GM10266 (cell line): ENCODE data around the gene HYAL1.

Experiments used
- DNase-seq: peaks from one replicate; pipeline ENCODE4 v3.0.0; 2012; ENCODE audit errors: extremely low spot score
- TF ChIP-seq, protein P1 (sequence below): IDR thresholded peaks from 2 replicates; pipeline ENCODE4 v1.5.1; 2012; ENCODE audit warnings: mild to moderate bottlenecking, low read depth; ENCODE audit not compliant: control insufficient read depth, insufficient read depth; ENCODE audit errors: missing control alignments

The HYAL1 gene

GRCh38 chr3:50259432-50260026, 43.8 kb downstream of the HYAL1 start:
- TF ChIP-seq, protein P1, sequence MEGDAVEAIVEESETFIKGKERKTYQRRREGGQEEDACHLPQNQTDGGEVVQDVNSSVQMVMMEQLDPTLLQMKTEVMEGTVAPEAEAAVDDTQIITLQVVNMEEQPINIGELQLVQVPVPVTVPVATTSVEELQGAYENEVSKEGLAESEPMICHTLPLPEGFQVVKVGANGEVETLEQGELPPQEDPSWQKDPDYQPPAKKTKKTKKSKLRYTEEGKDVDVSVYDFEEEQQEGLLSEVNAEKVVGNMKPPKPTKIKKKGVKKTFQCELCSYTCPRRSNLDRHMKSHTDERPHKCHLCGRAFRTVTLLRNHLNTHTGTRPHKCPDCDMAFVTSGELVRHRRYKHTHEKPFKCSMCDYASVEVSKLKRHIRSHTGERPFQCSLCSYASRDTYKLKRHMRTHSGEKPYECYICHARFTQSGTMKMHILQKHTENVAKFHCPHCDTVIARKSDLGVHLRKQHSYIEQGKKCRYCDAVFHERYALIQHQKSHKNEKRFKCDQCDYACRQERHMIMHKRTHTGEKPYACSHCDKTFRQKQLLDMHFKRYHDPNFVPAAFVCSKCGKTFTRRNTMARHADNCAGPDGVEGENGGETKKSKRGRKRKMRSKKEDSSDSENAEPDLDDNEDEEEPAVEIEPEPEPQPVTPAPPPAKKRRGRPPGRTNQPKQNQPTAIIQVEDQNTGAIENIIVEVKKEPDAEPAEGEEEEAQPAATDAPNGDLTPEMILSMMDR: no peak
- DNase-seq: no peak

DNA sequence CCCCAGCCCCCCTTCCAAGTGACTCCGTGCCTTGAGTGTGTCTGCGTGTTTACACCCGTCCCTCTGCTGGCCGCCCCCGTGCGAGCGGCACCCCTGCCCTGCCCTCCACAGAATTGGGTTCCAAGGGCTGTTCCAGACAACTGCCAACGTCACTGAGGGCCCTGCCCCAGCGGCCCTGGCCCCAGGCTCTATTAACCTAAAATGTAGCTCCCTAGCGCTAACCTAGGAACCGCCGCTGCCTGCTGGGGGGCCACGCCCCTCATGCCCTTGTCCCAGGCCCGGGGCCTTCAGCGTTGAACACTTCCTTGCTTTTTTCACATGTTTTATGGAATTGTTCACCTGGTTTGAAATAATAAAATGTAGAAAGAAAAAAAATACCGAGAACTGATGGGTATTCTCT, 44.4 kb downstream of the HYAL1 start:
- DNase-seq: no peak
- TF ChIP-seq, protein P1: no peak

- DNase-seq: no peak
- TF ChIP-seq, protein P1: no peak
These were observed 45.2 kb downstream of the HYAL1 start for GRCh38 chr3:50258029-50258680.

- DNase-seq: no peak
- TF ChIP-seq, protein P1: peak; percentile 39
These were observed 46.1 kb downstream of the HYAL1 start for GRCh38 chr3:50256978-50257890.

DNA sequence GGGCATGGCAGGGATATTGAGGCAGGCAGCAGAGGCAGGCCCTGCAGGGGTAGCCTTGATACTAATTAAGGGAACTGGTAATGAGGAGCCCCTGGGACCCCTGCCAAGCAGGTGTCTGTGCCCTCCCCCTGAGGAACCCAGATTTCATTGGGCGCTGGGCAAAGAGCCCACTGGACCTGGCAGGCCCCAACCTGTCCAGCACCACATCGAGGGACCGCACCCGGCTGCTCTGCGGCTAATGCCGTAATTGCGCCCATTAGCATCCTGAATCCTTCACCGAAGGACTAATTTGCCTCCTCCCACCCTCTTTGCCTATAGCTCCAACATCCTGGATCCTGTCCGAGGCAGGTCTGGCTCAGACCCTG, 48.1 kb downstream of the HYAL1 start:
- no peak for DNase-seq
- TF ChIP-seq, protein P1: no peak

- DNase-seq: no peak
- TF ChIP-seq, protein P1: no peak
These were observed 48.7 kb downstream of the HYAL1 start for GRCh38 chr3:50254577-50255250.
